T-helper 1 cell treated with Interleukin-12 subunit alpha and Interleukin-12 subunit beta and Interleukin-4 antibody, amounts not matched to agents 30 μg/mL and 1 μg/mL, for 36 hours (primary cell): ENCODE data around the gene DOCK4.

ENCODE experiments used
- H3K27ac Mint-ChIP-seq: one replicate; pipeline ENCODE4 v1.8.0; 2021; ENCODE audit warnings: mild to moderate bottlenecking, mixed read lengths
- H3K27me3 Mint-ChIP-seq: one replicate; pipeline ENCODE4 v1.8.0; 2021; ENCODE audit warnings: low read depth, mixed read lengths
- H3K36me3 Mint-ChIP-seq: one replicate; pipeline ENCODE4 v1.8.0; 2021; ENCODE audit warnings: low read depth, mixed read lengths
- H3K4me1 Mint-ChIP-seq: one replicate; pipeline ENCODE4 v1.8.0; 2021; ENCODE audit warnings: low read depth, mixed read lengths
- H3K4me3 Mint-ChIP-seq: one replicate; pipeline ENCODE4 v1.8.0; 2021; ENCODE audit warnings: mild to moderate bottlenecking, moderate library complexity, mixed read lengths
- H3K9me3 Mint-ChIP-seq: one replicate; pipeline ENCODE4 v1.8.0; 2021; ENCODE audit warnings: mixed read lengths

The DOCK4 gene

DNA sequence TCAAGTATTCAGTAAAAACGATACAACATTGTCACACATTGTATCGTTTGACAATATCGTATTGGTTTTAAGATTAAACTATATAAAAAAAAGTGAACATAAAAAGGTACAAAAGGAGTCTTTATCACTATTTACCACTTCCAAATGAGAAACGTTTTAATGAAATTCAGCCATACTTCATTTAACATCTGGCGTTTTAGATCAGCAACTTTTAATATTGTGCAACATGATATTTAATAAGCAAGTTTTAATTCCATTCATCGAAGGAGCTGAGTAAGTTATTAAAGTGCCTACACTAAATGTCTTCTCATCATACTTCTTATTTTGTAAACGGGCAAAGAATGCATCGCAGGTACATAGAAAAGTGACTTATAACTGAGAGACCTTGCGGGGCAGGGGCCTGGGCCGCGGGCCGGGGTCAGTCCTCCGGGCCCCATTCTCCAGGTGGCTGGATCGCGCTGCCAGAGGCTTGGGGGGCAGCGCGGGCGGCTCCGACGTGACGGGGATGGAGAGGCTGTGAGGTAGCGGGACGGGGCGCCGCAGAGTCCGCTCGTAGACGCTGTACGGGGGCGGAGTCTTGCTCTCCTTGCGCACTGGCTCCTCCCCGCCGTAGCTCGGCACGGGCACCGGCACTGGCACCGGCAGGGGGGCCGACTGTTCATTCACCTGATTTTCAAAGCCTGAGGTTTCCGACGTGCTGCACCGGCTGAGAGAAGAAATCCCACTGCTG is 478.1 kb downstream of the DOCK4 start:
- Mint-ChIP-seq H3K4me1 (no peaks in the 10 kb centered on the region), H3K27me3 (no peaks in the 10 kb centered on the region), H3K4me3 (no peak overlapping the region), H3K27ac (no peak overlapping the region), H3K9me3 (no peaks in the 10 kb centered on the region), H3K36me3 (no peaks in the 10 kb centered on the region)

DNA sequence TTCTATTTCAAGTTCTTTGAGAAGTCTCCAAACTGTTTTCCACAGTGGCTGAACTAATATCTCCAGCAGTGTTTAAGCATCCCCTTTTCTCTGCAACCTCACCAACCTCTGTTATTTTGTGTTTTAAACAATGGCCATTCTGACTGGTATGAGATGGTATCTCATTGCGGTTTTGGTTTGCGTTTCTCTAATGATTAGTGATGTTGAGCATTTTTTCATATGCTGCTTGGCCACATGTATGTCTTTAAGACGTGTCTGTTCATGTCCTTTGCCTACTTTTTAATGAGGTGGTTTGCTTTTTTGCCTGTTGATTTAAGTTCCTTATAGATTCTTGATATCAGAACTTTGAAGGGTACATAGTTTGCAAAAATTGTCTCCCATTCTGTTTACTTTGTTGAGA is 487.3 kb downstream of the DOCK4 start:
- Mint-ChIP-seq H3K4me1 (no peaks in the 10 kb centered on the region), H3K36me3 (no peaks in the 10 kb centered on the region), H3K4me3 (no peak overlapping the region), H3K27me3 (no peaks in the 10 kb centered on the region), H3K27ac (no peak overlapping the region), H3K9me3 (no peaks in the 10 kb centered on the region)

GRCh38 chr7:111711426-111712065 is 494.7 kb downstream of the DOCK4 start:
- Mint-ChIP-seq H3K27me3 (no peaks in the 10 kb centered on the region), H3K4me3 (no peak overlapping the region), H3K27ac (no peak overlapping the region), H3K4me1 (no peaks in the 10 kb centered on the region), H3K36me3 (no peaks in the 10 kb centered on the region), H3K9me3 (no peaks in the 10 kb centered on the region)

DNA sequence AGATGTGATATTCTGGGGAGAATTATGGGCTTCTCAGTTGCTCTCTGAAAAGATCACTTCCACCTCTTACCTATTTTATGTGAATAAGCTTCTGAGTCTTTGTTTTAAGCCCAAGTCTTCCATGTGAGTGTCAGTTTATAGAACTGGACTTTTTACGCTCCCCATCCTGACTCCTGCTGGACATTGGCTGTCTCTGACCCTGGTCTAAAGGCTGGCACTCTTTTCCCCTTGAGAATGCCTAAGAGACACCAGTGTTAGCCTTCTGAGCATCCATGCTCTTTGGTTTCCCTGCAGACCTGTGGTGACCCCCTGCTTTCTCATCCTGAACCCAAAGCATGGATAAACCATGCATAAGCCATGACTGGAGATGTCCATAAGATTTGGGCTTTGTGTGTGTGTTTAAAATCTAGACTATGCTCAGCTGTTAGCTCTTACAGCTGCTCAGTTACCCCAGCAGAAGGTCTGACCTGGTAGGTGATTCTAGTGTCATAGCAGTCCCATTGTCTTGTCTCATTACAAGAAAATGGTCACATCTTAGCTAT is 495.3 kb downstream of the DOCK4 start:
- H3K27me3 Mint-ChIP-seq = no peaks in the 10 kb centered on the region
- H3K4me1 Mint-ChIP-seq = no peaks in the 10 kb centered on the region
- H3K36me3 Mint-ChIP-seq = no peaks in the 10 kb centered on the region
- no peak overlapping the region for H3K4me3 Mint-ChIP-seq
- no peaks in the 10 kb centered on the region for H3K9me3 Mint-ChIP-seq
- no peak overlapping the region for H3K27ac Mint-ChIP-seq

- Mint-ChIP-seq H3K27me3 (no peaks in the 10 kb centered on the region), H3K4me3 (no peak overlapping the region), H3K36me3 (no peaks in the 10 kb centered on the region), H3K4me1 (no peaks in the 10 kb centered on the region), H3K9me3 (no peaks in the 10 kb centered on the region), H3K27ac (no peak overlapping the region)
These were observed 498.1 kb downstream of the DOCK4 start for GRCh38 chr7:111708072-111708471.

GRCh38 chr7:111705807-111706206 is 500.4 kb downstream of the DOCK4 start:
- Mint-ChIP-seq H3K4me3 (no peak overlapping the region), H3K4me1 (no peaks in the 10 kb centered on the region), H3K9me3 (no peaks in the 10 kb centered on the region), H3K27ac (no peak overlapping the region), H3K27me3 (no peaks in the 10 kb centered on the region), H3K36me3 (no peaks in the 10 kb centered on the region)

DNA sequence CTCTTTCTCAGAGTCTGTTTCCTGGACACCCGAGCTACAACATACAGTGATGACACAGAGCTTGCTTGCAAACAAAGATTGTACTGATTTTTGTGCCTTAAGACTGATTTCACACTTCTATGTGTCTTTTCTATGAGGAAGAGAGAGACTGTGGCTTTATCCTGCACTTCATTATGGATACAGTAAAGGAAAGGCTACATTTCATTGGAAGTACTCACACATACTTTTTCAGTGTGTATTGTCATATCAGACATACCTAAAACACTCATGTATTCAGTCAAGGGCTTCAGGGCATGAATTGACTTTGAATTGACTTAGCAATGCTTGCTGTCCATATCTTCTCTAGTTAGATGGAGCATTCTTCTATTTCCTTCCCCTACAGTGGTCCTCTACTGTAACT is 508.4 kb downstream of the DOCK4 start:
- no peaks in the 10 kb centered on the region for H3K4me1 Mint-ChIP-seq
- H3K27ac Mint-ChIP-seq = no peak overlapping the region
- no peaks in the 10 kb centered on the region for H3K9me3 Mint-ChIP-seq
- no peaks in the 10 kb centered on the region for H3K36me3 Mint-ChIP-seq
- H3K4me3 Mint-ChIP-seq = no peak overlapping the region
- H3K27me3 Mint-ChIP-seq = no peaks in the 10 kb centered on the region

- Mint-ChIP-seq H3K27ac (no peak overlapping the region), H3K9me3 (no peaks in the 10 kb centered on the region), H3K4me1 (no peaks in the 10 kb centered on the region), H3K4me3 (no peak overlapping the region), H3K27me3 (no peaks in the 10 kb centered on the region), H3K36me3 (no peaks in the 10 kb centered on the region)
These were observed 511.8 kb downstream of the DOCK4 start for GRCh38 chr7:111694376-111694775.

- no peak overlapping the region for H3K4me3 Mint-ChIP-seq
- H3K27ac Mint-ChIP-seq = no peak overlapping the region
- no peaks in the 10 kb centered on the region for H3K27me3 Mint-ChIP-seq
- no peaks in the 10 kb centered on the region for H3K9me3 Mint-ChIP-seq
- no peaks in the 10 kb centered on the region for H3K36me3 Mint-ChIP-seq
- no peaks in the 10 kb centered on the region for H3K4me1 Mint-ChIP-seq
These were observed 515.7 kb downstream of the DOCK4 start for GRCh38 chr7:111690364-111691111.

DNA sequence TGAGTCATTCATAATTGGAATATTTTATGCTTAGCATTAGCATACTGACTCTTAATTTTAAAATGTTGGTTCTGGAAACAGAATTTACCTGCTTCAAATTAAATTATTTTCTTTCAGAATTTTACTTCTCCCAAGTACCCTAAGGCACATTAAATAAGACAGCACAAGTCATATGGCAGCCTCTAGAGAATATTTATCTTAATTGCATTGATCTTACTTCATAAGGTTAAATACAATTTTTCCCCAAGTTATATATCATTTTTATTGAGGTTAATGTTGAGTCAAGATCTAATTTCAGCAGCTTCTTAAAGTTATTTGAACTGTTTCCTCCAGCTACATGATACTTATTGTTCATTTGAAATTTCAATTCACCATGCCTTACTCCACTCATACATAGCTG is 520.9 kb downstream of the DOCK4 start:
- no peaks in the 10 kb centered on the region for H3K27me3 Mint-ChIP-seq

DNA sequence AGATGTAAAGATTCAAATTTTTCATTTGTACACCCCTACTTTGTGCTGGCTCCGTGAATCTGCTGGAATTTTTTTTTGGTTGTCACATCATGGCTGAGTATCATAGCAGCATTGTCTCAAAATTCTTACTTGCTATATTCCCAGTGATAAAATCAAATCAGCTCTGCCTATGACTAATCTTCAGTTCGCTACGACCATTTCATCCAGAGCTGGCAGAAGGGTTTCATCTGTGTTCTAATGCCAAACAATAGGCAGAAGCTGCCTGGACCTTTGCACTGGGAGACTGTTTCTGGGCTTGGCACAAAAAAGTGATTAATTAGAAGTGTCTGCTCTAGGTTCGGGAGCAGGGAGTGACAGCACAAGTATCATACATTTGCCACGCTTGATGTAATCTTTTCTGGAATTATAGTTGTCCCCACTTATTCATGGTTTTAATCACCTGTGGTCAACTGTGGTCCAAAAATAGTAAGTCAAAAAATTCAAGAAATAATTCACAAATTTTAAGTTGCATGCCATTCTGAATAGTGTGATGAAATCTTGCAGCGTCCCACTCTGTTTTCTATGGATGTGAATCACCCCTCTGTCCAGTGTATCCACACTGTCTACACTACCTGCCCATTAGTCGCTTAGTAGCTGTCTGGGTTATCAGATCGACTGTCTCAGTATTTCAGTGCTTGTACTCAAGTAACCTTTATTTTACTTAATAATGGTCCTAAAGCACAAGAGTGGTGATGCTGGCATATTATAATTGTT is 523.4 kb downstream of the DOCK4 start:
- Mint-ChIP-seq H3K9me3 (no peaks in the 10 kb centered on the region), H3K36me3 (no peaks in the 10 kb centered on the region), H3K4me1 (no peaks in the 10 kb centered on the region), H3K4me3 (no peak overlapping the region), H3K27ac (no peak overlapping the region), H3K27me3 (no peaks in the 10 kb centered on the region)

More for the DNA sequence above, 520.9 kb downstream of the DOCK4 start:
- Mint-ChIP-seq H3K36me3 (no peaks in the 10 kb centered on the region), H3K27ac (no peak overlapping the region), H3K9me3 (no peaks in the 10 kb centered on the region), H3K4me3 (no peak overlapping the region), H3K4me1 (no peaks in the 10 kb centered on the region)

DNA sequence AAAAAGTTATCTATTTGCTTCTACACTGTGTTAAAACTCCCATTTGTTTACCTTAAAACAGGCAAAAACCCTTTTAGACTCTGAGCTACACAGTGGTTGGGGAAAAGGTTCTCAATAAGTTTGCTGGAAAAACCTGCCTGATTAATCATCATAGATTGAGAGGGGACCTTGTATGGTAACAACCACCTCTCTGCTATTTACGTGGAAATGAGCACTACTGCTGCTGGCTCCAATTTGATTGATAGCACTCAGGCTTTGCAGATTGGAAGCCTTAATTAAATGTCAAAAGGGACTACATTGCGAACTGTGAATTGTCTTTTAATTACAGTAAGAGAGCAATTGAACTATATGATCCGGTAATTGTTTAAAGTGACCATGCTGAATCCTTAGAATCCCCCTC is 525.0 kb downstream of the DOCK4 start:
- H3K27ac Mint-ChIP-seq = no peak overlapping the region

DNA sequence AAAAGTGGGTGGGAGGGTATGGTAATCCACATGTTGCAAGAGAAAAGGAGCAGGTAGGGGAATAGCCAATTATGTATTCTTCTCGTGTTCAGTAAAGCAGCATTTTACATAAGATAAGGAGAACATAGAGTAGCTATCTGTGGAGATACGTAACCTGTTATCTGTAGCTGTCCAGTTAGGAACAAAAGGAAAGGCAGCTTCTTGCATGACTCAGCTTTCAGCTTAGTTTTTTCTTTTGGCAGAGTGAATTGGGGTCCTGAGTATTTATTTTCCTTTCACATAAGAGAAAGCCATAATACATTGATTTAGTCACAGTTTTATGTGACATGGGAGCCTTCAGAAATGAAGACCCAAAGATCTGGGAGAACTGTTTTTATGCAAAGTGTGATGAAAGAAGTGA is 527.2 kb downstream of the DOCK4 start:
- no peaks in the 10 kb centered on the region for H3K4me1 Mint-ChIP-seq
- peaks cover 3% of the 10 kb centered on the region for H3K27me3 Mint-ChIP-seq
- H3K27ac Mint-ChIP-seq = no peak overlapping the region
- H3K9me3 Mint-ChIP-seq = no peaks in the 10 kb centered on the region
- H3K4me3 Mint-ChIP-seq = no peak overlapping the region
- H3K36me3 Mint-ChIP-seq = no peaks in the 10 kb centered on the region

More for the DNA sequence above, 525.0 kb downstream of the DOCK4 start:
- no peaks in the 10 kb centered on the region for H3K4me1 Mint-ChIP-seq
- no peaks in the 10 kb centered on the region for H3K36me3 Mint-ChIP-seq
- H3K9me3 Mint-ChIP-seq = no peaks in the 10 kb centered on the region
- H3K4me3 Mint-ChIP-seq = no peak overlapping the region
- H3K27me3 Mint-ChIP-seq = peaks cover 3% of the 10 kb centered on the region

DNA sequence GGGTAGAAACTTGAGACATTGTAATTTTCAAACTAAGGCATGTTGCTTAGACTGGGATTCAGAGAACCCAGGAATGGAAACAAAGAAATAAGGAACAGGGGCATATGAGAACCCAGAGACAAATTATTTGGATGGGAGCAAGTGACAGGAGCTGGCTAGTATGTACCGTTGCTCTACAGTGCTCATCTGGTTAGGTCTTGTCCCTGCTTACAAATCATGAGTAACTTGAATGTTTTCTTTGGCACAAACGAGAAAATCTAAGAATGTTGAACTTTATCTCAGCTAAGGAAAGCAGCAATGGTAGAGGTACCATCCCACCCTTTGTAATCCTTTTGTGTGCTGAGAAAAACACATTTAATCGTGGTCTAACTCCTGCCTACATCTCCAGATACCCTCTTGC is 527.9 kb downstream of the DOCK4 start:
- Mint-ChIP-seq H3K4me1 (no peaks in the 10 kb centered on the region), H3K4me3 (no peak overlapping the region), H3K36me3 (no peaks in the 10 kb centered on the region), H3K9me3 (no peaks in the 10 kb centered on the region), H3K27ac (no peak overlapping the region), H3K27me3 (peaks cover 3% of the 10 kb centered on the region)
